Sigmoid colon (tissue), 7 donors: ENCODE data around the gene TRPM3. TPM values are rescaled to one million over a fixed set of nuclear protein-coding genes. Genes with fewer than 3 reads are reported as not detected.

Source experiments
- DNase-seq: peaks from one replicate; pipeline ENCODE4 v3.0.0-alpha.2; 2019
- H3K27ac ChIP-seq, 4 donors: fragments of 200-600 bp; sonication (generic); one replicate each; pipeline ENCODE4 v1.5.1; 2016 to 2019; ENCODE audit warnings: mild to moderate bottlenecking in 1 of 4
- H3K27me3 ChIP-seq, 3 donors: fragments of 200-600 bp; sonication (generic); one replicate each; pipeline ENCODE4 v1.5.1; 2019; ENCODE audit warnings: mild to moderate bottlenecking in 1 of 3
- H3K36me3 ChIP-seq, 4 donors: fragments of 200-600 bp; sonication (generic); one replicate each; pipeline ENCODE4 v1.5.1; 2016 to 2019
- H3K4me1 ChIP-seq, 4 donors: fragments of 200-600 bp; sonication (generic); one replicate each; pipeline ENCODE4 v1.5.1; 2017 to 2019
- H3K4me3 ChIP-seq, 4 donors: fragments of 200-600 bp; sonication (generic); one replicate each; pipeline ENCODE4 v1.5.1; 2017 to 2019; ENCODE audit warnings: mild to moderate bottlenecking in 2 of 4, moderate library complexity in 1 of 4
- H3K9me3 ChIP-seq, 4 donors: fragments of 200-600 bp in 3 of 4; sonication (generic) in 3 of 4; one replicate each; pipeline versions ENCODE4 v1.5.1 to v1.6.1; 2013 to 2019
- EP300 ChIP-seq, 4 donors: sonication (generic); formaldehyde crosslinking; IDR thresholded peaks; one replicate each; pipeline ENCODE4 v1.6.1; 2017; ENCODE audit warnings: antibody characterized with exemption in 4 of 4
- POLR2A ChIP-seq, 2 donors: fragments of 450-650 bp; IDR thresholded peaks; one replicate each; pipeline ENCODE4 v1.6.1; 2016; ENCODE audit warnings: antibody characterized with exemption in 2 of 2, mild to moderate bottlenecking in 2 of 2, moderate library complexity in 2 of 2
- POLR2AphosphoS5 ChIP-seq, 4 donors: sonication (generic); formaldehyde crosslinking; IDR thresholded peaks; one replicate each; pipeline ENCODE4 v1.6.1; 2017; ENCODE audit warnings: antibody characterized with exemption in 4 of 4
- WGBS, 2 donors: extraction: QIAGEN DNeasy Blood & Tissue Kit; methylation state at CpG; one replicate each; pipeline ENCODE4 v1.1.7; 2013; 5-methylcytosine and 5-hydroxymethylcytosine counted together
- intact Hi-C: fragments of 100-400 bp; cut with DNase I; formaldehyde crosslinking; loops from one replicate; pipeline ENCODE4 v1.15.1; 2023
- polyA plus RNA-seq, 3 donors: library from polyadenylated mRNA; stranded (reverse); fragments of 200-250 nt; gene quantifications; one replicate each; pipeline ENCODE4 v1.2.3, GENCODE V29; 2013
- total RNA-seq, 4 donors: library from RNA; depleted of rRNA; stranded (reverse); fragments of >200 nt; gene quantifications; one replicate each; pipeline ENCODE4 v1.1.0, GENCODE V29; 2016
- TF ChIP-seq, protein P1 (sequence below), 4 experiments: fragments of 450-650 bp in 3 of 4; fragments of 200-600 bp in 1 of 4; IDR thresholded peaks; one replicate each; pipeline ENCODE4 v1.5.1; 2016 to 2019; ENCODE audit warnings: antibody characterized with exemption in 4 of 4, mild to moderate bottlenecking in 3 of 4, moderate library complexity in 2 of 4
- donor health status: healthy with polysubstance abuse.
- donor health status: Bipolar disorder and iron deficiency.
- donor health status: healthy.

Gene TRPM3
- total and polyA plus RNA-seq, 7 donors: 0.07 to 1.8 (median 0.41) TPM; not detected in 2

DNA sequence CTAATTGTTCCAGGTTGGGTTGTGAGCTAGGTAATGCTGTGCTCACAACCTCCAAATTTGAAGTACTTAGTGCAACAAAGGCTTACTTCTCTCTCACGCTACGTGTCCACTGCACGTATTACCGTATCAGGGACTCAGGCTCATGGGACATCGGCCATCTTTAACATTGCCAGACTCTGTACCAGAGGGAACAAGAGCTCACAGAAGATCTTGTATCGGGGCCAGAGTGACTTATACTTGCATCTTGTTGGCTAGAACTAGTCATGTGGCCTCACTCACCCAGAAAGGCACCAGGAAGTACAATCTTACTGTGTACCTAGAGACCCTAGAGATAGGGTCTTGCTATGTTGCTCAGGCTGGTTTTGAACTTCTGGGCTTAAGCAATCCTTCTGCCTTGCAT, 625.9 kb downstream of the TRPM3 start:
- WGBS, 2 donors: 92 to 96% methylated on average over 6 of the region's 6 CpGs
- no peaks in the 10 kb centered on the region for H3K9me3 ChIP-seq
- H3K36me3 ChIP-seq: no peaks in the 10 kb centered on the region
- intact Hi-C loops: no loop called here
- H3K27me3 ChIP-seq: no peaks in the 10 kb centered on the region
- no peak for DNase-seq
- H3K27ac ChIP-seq: peak overlapping the region in 1 of 4 donors; percentile 30
- H3K4me1 ChIP-seq: peaks cover 0 to 26% (median 13%) of the 10 kb centered on the region in 4 donors
- H3K4me3 ChIP-seq: no peak overlapping the region
- TF ChIP-seq, protein P1, sequence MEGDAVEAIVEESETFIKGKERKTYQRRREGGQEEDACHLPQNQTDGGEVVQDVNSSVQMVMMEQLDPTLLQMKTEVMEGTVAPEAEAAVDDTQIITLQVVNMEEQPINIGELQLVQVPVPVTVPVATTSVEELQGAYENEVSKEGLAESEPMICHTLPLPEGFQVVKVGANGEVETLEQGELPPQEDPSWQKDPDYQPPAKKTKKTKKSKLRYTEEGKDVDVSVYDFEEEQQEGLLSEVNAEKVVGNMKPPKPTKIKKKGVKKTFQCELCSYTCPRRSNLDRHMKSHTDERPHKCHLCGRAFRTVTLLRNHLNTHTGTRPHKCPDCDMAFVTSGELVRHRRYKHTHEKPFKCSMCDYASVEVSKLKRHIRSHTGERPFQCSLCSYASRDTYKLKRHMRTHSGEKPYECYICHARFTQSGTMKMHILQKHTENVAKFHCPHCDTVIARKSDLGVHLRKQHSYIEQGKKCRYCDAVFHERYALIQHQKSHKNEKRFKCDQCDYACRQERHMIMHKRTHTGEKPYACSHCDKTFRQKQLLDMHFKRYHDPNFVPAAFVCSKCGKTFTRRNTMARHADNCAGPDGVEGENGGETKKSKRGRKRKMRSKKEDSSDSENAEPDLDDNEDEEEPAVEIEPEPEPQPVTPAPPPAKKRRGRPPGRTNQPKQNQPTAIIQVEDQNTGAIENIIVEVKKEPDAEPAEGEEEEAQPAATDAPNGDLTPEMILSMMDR (IDR thresholded peaks at IDR 0.05): no peak
- TF ChIP-seq EP300 (IDR thresholded peaks at IDR 0.05) (no peak), POLR2AphosphoS5 (IDR thresholded peaks at IDR 0.05) (no peak), POLR2A (IDR thresholded peaks at IDR 0.05) (no peak)

DNA sequence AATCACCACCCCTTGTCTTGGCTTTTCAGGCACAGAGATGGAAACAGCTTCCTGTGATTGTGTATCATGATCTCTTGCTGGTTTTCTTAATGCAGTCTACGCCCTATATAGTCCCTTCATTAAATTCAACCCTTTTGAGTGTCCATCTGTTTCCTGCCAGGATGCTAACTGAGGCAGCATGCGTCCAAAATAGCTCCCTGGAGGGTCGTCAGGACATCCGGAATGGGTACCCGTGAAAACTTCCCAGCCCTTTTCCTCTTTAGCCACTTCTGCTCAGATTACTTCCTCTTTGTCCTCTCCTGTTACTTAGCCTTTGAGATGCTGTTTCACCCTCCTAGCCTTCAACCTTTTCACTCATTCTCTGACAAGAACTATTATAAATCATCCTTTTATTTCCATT, 627.2 kb downstream of the TRPM3 start:
- no peak for DNase-seq
- Histone ChIP-seq H3K4me1 (peaks cover 0 to 27% (median 13%) of the 10 kb centered on the region in 4 donors), H3K4me3 (no peak overlapping the region), H3K27me3 (no peaks in the 10 kb centered on the region), H3K9me3 (no peaks in the 10 kb centered on the region), H3K27ac (peak overlapping the region in 2 of 4 donors; percentile 46 to 52), H3K36me3 (no peaks in the 10 kb centered on the region)
- intact Hi-C loops: loop anchor here (5.0 kb wide), 1 partner anchor 237 kb away; the partner anchor contains the start of gene SMC5
- TF ChIP-seq POLR2AphosphoS5 (IDR thresholded peaks at IDR 0.05): peak in 2 of 4 donors; percentile 24 to 28
- TF ChIP-seq EP300 (IDR thresholded peaks at IDR 0.05): peak in 1 of 4 donors; percentile 10
- TF ChIP-seq POLR2A (IDR thresholded peaks at IDR 0.05): no peak
- TF ChIP-seq, protein P1 (IDR thresholded peaks at IDR 0.05): no peak
- 51 to 82% methylated on average over 5 of the region's 5 CpGs for WGBS, 2 donors

DNA sequence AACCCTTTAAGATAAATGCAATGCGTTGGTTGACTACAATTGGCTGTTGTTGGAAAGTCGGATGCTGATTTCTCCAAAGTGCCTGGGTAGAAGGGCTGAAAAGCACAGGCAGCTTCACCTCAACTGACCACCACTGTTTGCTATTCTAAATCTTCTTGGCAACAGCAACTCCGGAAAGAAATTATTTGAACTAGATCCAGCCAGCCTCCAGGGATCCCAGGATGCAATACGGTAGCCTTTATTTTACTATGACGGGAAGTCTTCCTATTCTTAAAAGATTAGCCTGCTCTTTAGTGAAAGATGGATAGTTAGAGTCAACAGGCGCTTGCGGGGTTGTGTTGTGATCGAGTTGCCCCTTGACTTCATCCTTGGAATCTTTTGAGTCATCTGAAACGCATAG, 628.4 kb downstream of the TRPM3 start:
- peaks cover 0 to 32% (median 24%) of the 10 kb centered on the region in 4 donors for H3K4me1 ChIP-seq
- peak overlapping the region in 1 of 4 donors; percentile 52 for H3K27ac ChIP-seq
- intact Hi-C loops: loop anchor here (5.0 kb wide), 1 partner anchor 236 kb away; the partner anchor contains the start of gene SMC5
- no peak overlapping the region for H3K4me3 ChIP-seq
- no peaks in the 10 kb centered on the region for H3K27me3 ChIP-seq
- TF ChIP-seq POLR2AphosphoS5 (IDR thresholded peaks at IDR 0.05) (peak in 1 of 4 donors; percentile 19), POLR2A (IDR thresholded peaks at IDR 0.05) (no peak), EP300 (IDR thresholded peaks at IDR 0.05) (no peak)
- TF ChIP-seq, protein P1 (IDR thresholded peaks at IDR 0.05): no peak
- no peaks in the 10 kb centered on the region for H3K9me3 ChIP-seq
- no peaks in the 10 kb centered on the region for H3K36me3 ChIP-seq
- no peak for DNase-seq
- WGBS, 2 donors: 87 to 93% methylated on average over 9 of the region's 9 CpGs

DNA sequence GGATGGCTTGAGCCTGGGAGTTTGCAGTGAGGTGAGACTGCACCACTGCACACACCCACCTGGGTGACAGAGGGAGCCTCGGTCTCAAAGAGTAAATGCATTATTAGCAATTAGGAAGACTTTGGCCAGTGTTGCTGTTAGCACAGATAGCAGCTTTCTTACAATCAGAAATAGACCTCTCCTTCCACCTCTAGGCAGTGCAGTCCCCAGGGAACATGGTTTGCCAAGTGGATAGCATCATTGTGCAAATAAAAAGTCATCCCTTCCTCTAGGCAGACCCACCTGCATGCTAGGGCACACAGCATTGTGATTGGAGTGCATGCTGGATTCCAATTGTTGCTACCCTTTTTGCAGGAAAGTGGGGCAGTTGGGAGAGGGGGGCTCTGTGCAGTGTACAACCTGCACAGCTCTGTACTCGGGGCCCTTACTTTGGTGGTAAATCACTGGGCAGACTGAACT, 629.1 kb downstream of the TRPM3 start:
- DNase-seq: no peak
- Histone ChIP-seq H3K27me3 (no peaks in the 10 kb centered on the region), H3K9me3 (no peaks in the 10 kb centered on the region), H3K27ac (no peak overlapping the region), H3K4me1 (peaks cover 0 to 32% (median 28%) of the 10 kb centered on the region in 4 donors), H3K36me3 (no peaks in the 10 kb centered on the region), H3K4me3 (no peak overlapping the region)
- intact Hi-C loops: loop anchor here (5.0 kb wide), 1 partner anchor 235 kb away; the partner anchor contains the start of gene SMC5
- WGBS, 2 donors: 67 to 78% methylated on average over 2 of the region's 2 CpGs
- TF ChIP-seq EP300 (IDR thresholded peaks at IDR 0.05) (no peak), POLR2AphosphoS5 (IDR thresholded peaks at IDR 0.05) (no peak), POLR2A (IDR thresholded peaks at IDR 0.05) (no peak)
- TF ChIP-seq, protein P1 (IDR thresholded peaks at IDR 0.05): no peak
